Measurements from ENCODE around the gene PDGFA. TPM values are rescaled to one million over a fixed set of nuclear protein-coding genes. Genes with fewer than 3 reads are reported as not detected.

The PDGFA gene
- total RNA-seq, 1 experiment from 2014 or later = 26.9 TPM

DNA sequence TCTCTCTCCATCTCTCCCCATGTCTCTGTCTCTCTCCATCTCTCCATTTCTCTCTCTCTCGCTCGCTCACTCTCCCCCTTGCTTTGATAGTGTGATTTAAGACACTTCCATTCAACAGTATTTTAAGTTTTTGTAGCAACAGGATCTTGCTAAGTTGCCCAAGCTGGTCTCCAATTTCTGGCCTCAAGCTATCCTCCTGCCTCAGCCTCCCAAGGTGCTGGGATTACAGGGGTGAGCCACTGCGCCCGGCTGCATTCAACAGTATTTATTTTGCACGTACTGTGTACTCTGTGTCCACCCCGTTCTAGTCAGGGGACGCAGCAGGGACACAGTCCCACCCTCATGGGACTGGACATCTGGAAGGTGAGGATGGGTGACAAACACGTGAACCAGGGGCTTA is 14.4 kb upstream of the PDGFA start:
- Histone ChIP-seq H3K4me3 (no peak overlapping the region), H3K27me3 (no peaks in the 10 kb centered on the region), H3K36me3 (no peaks in the 10 kb centered on the region), H3K27ac (no peak overlapping the region), H3K9me3 (replicated peaks) (no peaks in the 10 kb centered on the region), H3K4me1 (peaks cover 11% of the 10 kb centered on the region)
- no peak for DNase-seq

DNA sequence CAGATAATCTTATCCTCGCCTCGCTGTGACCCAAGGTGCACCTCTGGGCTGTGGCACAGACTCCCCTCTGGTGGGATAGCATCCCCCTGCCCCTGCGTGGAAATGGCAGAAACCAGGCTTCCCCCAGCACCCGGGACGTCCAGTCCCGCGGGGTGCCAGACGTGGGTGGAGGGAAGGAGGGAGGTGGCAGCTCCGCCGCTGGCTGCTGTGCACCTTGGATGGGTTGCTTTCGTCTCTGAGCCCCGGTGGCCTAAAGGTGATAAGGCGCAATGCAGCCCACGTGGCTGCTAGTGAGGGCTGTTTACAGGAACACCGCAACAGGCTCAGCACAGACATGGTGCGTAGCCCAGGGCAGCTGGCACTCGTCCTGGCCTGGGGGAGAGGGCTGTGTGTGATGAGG is 13.6 kb upstream of the PDGFA start:
- Histone ChIP-seq H3K4me3 (no peak overlapping the region), H3K4me1 (peaks cover 3% of the 10 kb centered on the region), H3K27ac (no peak overlapping the region), H3K36me3 (no peaks in the 10 kb centered on the region), H3K27me3 (no peaks in the 10 kb centered on the region), H3K9me3 (replicated peaks) (no peaks in the 10 kb centered on the region)
- DNase-seq = no peak

DNA sequence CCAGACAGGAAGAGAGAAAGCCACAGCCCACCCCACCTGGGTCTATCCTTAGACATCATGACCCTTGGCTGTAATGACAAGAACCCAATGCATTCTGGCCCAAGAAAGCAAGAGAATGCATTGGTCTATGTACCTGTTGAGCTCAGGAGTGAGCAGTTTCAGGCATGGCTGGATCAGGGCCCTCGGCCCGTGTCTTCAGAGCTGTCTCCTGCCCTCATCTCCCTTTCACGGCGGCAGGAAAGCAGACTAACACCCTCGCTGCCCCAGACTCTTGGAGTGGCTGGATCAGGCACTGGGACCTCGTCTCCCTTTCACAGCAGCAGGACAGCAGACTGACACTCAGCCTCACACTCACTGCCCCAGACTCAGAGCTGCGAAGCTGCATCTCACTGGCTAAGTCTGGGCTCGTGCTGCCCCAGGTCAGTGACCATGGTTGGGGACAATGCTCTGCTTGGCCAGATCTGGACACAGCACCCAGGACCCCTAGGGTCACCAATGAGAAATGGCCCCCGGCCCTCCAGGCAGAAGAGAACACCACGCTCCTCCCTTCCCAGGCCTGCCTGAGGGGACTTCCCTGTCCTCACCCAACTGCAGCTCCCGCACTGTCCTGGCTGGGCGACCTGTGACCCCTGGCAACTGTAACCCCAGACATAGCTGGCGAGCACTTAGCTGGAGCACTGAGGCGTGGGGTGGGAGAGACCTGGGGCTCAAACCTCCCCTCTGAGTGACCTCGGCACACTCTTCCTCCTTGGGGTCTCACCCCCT is 12.9 kb upstream of the PDGFA start:
- no peak for DNase-seq
- no peak overlapping the region for H3K4me3 ChIP-seq
- no peaks in the 10 kb centered on the region for H3K27me3 ChIP-seq

DNA sequence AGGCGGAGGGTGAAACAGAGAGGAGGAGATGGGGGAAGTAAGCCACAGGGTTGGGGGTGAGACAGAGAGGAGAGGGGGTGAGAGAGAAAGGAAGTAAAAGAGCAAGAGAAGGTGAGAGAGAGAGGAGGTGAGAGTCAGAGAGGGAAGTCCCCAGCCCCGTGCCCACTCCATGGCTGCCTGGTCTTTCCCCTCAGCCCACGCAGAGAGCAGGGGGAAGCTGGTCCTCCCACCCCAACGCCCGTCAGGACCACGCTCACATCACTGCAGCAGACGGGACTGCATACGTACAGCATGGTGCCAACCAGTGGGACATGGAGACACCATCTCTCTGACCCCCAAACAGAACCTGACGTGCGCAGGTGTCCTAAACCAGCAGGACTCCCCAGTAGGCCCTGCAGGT is 12.1 kb upstream of the PDGFA start:
- no peak for DNase-seq
- H3K4me1 ChIP-seq = no peaks in the 10 kb centered on the region
- H3K27ac ChIP-seq = no peak overlapping the region
- H3K36me3 ChIP-seq = no peaks in the 10 kb centered on the region
- no peaks in the 10 kb centered on the region for H3K27me3 ChIP-seq
- no peak overlapping the region for H3K4me3 ChIP-seq
- no peaks in the 10 kb centered on the region for H3K9me3 ChIP-seq (replicated peaks)

More for the DNA sequence above, 12.9 kb upstream of the PDGFA start:
- Histone ChIP-seq H3K36me3 (no peaks in the 10 kb centered on the region), H3K4me1 (no peaks in the 10 kb centered on the region; the same call in 1 of the 2 replicates), H3K27ac (no peak overlapping the region), H3K9me3 (replicated peaks) (no peaks in the 10 kb centered on the region)

DNA sequence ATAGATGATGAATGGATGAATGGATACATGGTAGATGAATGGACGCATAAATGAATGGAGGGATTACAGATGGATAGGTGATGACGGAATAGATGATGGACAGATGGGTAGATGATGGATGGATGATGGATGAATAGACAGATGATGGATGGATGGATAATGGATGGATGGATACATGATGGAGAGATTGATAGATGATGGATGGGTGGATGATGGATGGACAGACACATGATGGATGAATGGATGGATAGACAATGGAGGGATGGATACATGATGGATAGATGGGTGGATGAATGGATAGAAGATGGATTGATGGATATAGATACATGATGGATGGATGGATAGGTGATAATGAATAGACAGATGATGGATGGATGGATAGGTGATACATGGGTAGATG is 8.8 kb upstream of the PDGFA start:
- Histone ChIP-seq H3K27me3 (no peaks in the 10 kb centered on the region), H3K36me3 (no peaks in the 10 kb centered on the region), H3K4me3 (no peak overlapping the region), H3K9me3 (replicated peaks) (no peaks in the 10 kb centered on the region), H3K4me1 (no peaks in the 10 kb centered on the region), H3K27ac (no peak overlapping the region)
- DNase-seq = no peak

DNA sequence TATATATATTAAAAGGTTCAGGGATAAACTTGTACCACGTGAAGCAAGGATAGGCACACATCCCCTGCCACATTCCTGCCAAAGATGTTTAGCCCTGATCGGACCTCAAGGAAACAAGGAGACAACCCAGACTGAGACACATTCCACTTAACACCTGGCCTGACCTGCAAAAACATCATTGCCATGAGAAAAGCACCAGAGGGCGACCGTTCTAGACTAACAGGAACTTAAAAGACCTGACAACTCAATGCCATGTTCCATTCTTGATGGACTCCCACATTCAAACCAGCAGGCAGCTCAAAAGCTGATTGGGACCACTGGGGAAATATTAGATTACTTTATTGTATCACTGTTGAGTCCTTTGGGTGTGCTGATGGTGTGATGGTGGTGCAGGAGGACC is 8.1 kb upstream of the PDGFA start:
- no peak for DNase-seq
- Histone ChIP-seq H3K27ac (no peak overlapping the region), H3K27me3 (no peaks in the 10 kb centered on the region), H3K36me3 (no peaks in the 10 kb centered on the region), H3K9me3 (replicated peaks) (no peaks in the 10 kb centered on the region), H3K4me1 (no peaks in the 10 kb centered on the region), H3K4me3 (no peak overlapping the region)

DNA sequence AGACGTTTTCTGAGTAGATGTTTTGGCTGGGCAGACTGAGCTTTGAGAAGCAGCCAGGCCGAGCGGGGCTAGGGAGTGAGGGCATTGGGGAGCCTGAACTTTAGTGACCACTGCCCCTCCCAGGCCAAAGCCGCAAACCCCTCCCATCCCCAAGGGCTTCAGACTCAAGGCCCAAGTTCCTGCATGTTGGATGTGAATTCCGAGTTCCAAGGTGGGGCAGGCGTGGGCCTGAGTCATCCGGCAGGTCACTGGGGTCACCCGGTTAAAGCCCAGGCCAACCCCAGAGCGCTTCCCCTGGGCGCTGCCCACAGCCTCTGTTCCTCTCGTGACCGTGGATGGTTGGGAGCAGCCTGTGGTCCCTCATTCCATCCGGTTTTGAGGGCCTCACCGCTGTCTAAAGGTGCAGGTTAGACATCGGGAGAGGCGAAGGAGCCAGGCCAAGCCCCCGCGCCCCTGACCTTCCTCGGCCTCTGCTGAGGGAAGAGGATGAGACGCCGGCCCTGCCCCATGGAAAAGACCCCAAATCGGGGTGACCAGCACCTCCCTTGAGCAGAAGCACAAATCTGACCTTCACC is 6.9 kb upstream of the PDGFA start:
- H3K27me3 ChIP-seq = no peaks in the 10 kb centered on the region
- no peaks in the 10 kb centered on the region for H3K4me1 ChIP-seq
- no peaks in the 10 kb centered on the region for H3K9me3 ChIP-seq (replicated peaks)
- no peaks in the 10 kb centered on the region for H3K36me3 ChIP-seq
- no peak overlapping the region for H3K4me3 ChIP-seq
- no peak for DNase-seq
- no peak overlapping the region for H3K27ac ChIP-seq

DNA sequence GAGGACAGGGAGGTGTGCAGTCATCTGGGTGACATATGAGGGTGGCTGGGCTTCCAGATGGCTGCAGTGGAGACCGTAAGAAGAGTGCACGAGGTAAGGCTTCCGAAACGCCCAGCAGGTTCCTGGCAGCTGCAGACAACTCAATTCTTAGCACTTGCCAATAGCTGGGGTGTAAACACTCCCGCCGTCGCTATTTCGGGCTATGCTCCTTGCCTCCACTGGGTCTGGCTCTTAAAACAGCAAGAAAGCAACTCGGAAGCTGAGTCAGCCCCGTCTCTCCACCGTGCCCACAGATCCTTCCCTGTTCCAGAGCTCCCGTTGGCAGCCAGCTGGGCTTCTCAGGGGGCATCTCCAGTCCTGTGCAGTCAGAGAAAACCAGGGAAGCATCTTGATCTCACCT is 6.1 kb upstream of the PDGFA start:
- no peaks in the 10 kb centered on the region for H3K27me3 ChIP-seq
- no peaks in the 10 kb centered on the region for H3K4me1 ChIP-seq
- DNase-seq = no peak
- no peak overlapping the region for H3K4me3 ChIP-seq
- H3K9me3 ChIP-seq (replicated peaks) = no peaks in the 10 kb centered on the region
- no peak overlapping the region for H3K27ac ChIP-seq
- no peaks in the 10 kb centered on the region for H3K36me3 ChIP-seq

DNA sequence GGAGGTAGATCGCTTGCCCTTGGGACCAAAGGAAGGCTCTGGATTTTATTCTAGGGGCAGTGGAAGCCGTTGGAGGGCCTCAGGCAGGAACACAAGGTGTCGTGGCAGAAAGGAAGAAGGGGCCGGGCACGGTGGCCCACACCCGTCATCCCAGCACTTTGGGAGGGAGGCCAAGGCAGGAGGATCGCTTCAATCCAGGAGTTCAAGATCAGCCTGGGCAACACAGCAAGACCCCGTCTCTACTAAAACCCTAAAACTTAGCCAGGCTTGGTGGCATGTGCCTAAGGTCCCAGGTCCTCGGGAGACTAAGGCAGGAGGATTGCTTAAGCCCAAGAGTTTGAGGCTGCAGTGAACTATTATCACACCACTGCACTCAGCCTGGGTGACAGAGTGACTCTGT is 5.2 kb upstream of the PDGFA start:
- no peak overlapping the region for H3K4me3 ChIP-seq
- DNase-seq = no peak
- H3K27me3 ChIP-seq = no peaks in the 10 kb centered on the region
- no peaks in the 10 kb centered on the region for H3K4me1 ChIP-seq
- no peaks in the 10 kb centered on the region for H3K9me3 ChIP-seq (replicated peaks)
- H3K27ac ChIP-seq = no peak overlapping the region
- H3K36me3 ChIP-seq = no peaks in the 10 kb centered on the region

DNA sequence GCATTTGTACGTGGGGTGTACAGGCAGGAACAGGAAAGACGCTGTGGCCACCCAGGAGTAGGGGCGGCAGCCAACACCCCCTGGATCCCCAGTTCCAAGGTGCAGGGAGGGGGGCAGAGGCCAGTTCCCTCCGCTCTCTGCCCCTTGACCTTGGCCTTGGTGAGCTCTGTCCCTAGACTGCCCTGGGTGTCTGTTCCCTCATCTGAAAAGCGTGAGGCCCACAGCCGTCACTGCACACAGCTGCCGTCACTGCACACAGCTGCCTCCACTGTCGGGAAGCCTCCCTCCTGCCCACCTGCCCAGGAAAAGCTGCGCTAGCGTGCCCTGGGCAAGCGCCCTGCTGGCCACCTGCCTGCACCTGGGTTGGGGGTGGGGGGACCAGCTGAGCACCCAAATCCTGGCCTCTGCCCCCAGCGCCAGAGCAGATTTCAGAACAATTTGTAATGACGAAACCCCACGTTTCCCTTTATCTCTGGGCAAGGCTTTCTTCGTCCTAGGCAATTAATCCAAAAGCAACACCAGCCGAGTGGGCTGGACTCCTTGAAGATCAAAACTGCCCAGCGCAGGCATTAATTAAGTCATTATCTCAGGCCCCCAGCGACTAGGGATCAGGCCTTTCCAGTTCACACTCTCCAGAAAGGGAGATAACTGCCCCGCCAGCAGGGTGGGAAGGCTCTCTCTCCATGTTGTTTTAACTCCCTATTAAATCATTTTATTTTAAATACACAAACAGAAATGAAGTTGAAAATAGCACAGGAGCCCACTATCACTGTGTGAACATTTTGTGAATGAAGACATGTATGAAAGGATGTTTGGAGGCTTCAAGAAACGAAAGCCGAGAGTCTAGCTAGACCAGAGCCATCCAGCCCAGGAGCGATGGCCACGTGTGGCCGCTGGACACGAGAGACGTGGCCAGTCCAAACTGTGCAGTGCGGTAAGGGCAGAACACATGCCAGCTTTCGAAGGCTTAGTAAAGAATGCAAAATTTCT is 4.0 kb upstream of the PDGFA start:
- H3K27me3 ChIP-seq = no peaks in the 10 kb centered on the region

DNA sequence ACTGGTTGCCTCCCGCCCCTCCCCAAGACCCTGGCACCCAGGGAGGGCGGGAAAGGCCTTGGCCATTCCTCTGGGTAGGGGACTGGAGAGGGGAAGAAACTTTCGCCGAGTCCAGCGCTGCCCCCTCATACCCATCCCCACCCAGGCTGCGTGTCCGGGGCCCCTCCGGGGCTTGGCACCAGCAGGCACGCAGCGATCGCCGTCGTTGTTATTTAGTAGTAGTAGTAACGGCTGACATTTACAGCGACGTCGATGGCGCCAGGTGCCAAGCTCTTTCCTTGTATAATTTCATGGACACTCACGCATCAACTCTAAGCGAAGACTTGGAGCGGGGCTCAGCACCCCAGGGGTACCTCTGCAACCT is 3.3 kb upstream of the PDGFA start:
- no peaks in the 10 kb centered on the region for H3K9me3 ChIP-seq (replicated peaks)
- H3K4me3 ChIP-seq = no peak overlapping the region
- H3K36me3 ChIP-seq = no peaks in the 10 kb centered on the region
- H3K27me3 ChIP-seq = no peaks in the 10 kb centered on the region
- no peak overlapping the region for H3K27ac ChIP-seq
- DNase-seq = no peak
- no peaks in the 10 kb centered on the region for H3K4me1 ChIP-seq

More for the DNA sequence above, 4.0 kb upstream of the PDGFA start:
- H3K27ac ChIP-seq = no peak overlapping the region
- no peak overlapping the region for H3K4me3 ChIP-seq
- no peak for DNase-seq
- H3K36me3 ChIP-seq = no peaks in the 10 kb centered on the region
- H3K9me3 ChIP-seq (replicated peaks) = no peaks in the 10 kb centered on the region
- H3K4me1 ChIP-seq = no peaks in the 10 kb centered on the region

DNA sequence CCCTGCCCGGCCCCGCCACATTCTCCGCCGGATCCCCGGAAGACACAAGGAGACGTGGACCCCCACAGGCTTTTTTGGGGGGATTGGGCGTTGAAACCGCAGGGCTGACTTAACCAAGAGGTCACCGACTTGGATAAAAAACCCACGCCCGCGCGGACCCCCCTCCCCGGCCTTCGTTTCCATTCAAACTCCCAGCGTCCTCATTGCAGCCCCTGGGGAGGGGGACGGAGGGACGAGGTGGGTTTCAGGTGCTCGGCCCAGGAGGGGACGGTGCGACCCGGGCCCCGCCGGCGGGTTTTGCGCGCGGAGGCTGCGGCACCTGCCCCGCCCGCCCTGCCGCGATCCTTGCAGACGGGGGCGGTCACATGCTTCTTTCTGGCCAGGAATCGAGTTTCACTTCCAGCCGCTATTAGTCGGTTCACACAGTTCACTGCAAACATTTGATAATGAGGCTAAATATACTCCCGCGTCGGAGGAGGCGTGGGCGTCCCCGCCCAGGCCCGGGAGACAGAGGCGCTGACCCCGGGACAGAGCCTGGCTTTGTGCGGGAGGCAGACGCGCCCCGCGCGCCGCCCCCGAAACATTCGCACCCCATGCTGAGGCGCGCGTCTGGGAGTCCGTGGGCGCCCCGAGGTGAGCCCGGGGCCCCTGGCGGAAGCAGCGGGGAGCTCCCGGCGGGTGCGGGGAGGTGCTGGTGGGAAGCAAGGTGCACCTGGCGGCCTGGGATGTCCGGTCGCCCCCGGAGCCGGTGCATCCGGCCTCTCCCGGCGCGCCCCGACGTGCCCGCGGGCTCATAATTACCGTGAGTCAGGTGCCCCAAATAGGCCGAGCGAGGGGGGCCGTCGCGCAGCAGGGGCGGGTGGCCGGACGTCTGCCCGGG is 2.7 kb upstream of the PDGFA start:
- no peak for DNase-seq
- Histone ChIP-seq H3K36me3 (no peaks in the 10 kb centered on the region), H3K4me3 (no peak overlapping the region), H3K27ac (no peak overlapping the region), H3K4me1 (no peaks in the 10 kb centered on the region), H3K9me3 (replicated peaks) (no peaks in the 10 kb centered on the region), H3K27me3 (no peaks in the 10 kb centered on the region)

DNA sequence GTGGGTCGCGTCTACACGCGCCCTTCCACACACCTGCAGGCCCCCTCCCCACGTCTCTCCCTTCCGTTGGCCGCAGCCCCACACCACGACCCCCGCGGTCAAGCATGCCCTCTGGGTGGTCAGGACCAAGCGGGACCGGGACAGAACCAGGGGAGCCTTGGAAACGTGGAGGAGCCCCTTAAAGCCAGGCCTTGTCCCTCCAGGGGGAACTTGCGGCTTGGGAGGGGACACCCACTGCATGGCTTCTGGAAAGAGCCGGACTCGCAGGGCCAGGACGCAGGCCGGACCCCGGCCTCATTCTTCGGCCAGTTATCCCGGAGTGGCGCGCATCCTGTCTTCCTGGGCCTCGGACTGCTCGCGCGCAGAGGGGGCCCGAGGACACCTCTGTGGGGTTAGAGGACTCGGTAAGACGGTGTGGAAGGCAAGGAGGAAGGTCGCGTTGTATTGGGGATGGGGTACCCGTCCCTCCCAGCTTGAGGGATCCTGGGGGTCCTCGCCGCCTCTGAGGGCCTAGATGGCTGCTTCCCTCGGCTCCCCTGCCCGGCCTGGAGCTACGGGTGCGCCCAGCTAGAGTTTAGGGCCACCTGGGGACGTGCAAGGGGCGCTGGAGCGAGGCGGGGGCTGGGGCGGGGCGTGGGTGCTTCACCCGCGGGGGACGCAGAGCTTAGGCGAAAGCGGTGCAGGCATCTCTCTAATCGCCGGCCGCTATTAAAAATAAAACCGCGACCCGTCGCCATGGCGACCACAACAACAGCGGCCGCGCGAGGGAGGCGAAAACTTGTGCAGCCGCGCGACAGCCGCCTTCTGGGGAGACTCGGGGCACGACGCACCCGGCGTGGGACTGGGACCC is 1.8 kb upstream of the PDGFA start:
- Histone ChIP-seq H3K36me3 (no peaks in the 10 kb centered on the region), H3K4me3 (no peak overlapping the region), H3K27ac (no peak overlapping the region), H3K9me3 (replicated peaks) (no peaks in the 10 kb centered on the region), H3K4me1 (no peaks in the 10 kb centered on the region), H3K27me3 (no peaks in the 10 kb centered on the region)
- DNase-seq = no peak

Data from SJCRH30 (cell line).